ENCODE data around the gene DNAH11.
"Not testable (repeated sequence)": the region's sequence is repeated elsewhere in the genome, so short reads cannot be mapped to it uniquely, and the experiment has no call there.

DNAH11 gene

GRCh38 chr7:21704359-21704758, 161.5 kb downstream of the DNAH11 start:
- DNase-seq (ENCODE audit: low read depth in 3 of 3, low spot score in 1 of 3), result no peak

- DNase-seq (ENCODE audit: low read depth in 3 of 3, low spot score in 1 of 3), result no peak
Measured at GRCh38 chr7:21706131-21706530, 163.3 kb downstream of the DNAH11 start.

- no peak for DNase-seq (ENCODE audit: low read depth in 3 of 3, low spot score in 1 of 3)
Measured at GRCh38 chr7:21707566-21707965, 164.7 kb downstream of the DNAH11 start.

- DNase-seq (ENCODE audit: low read depth in 3 of 3, low spot score in 1 of 3), result no peak
Measured at GRCh38 chr7:21708096-21708495, 165.3 kb downstream of the DNAH11 start.

GRCh38 chr7:21717323-21717722, 174.5 kb downstream of the DNAH11 start:
- no peak for DNase-seq (ENCODE audit: low read depth in 3 of 3, low spot score in 1 of 3)

GRCh38 chr7:21718391-21718790, 175.6 kb downstream of the DNAH11 start:
- DNase-seq (ENCODE audit: low read depth in 3 of 3, low spot score in 1 of 3), result no peak

GRCh38 chr7:21719846-21720245, 177.0 kb downstream of the DNAH11 start:
- DNase-seq (ENCODE audit: low read depth in 3 of 3, low spot score in 1 of 3), result no peak

GRCh38 chr7:21722371-21722770, 179.5 kb downstream of the DNAH11 start:
- no peak for DNase-seq (ENCODE audit: low read depth in 3 of 3, low spot score in 1 of 3)

GRCh38 chr7:21724562-21724961, 181.7 kb downstream of the DNAH11 start:
- no peak for DNase-seq (ENCODE audit: low read depth in 3 of 3, low spot score in 1 of 3)

GRCh38 chr7:21730399-21730798, 187.6 kb downstream of the DNAH11 start:
- no peak for DNase-seq (ENCODE audit: low read depth in 3 of 3, low spot score in 1 of 3)

- DNase-seq (ENCODE audit: low read depth in 3 of 3, low spot score in 1 of 3), result no peak
Measured at GRCh38 chr7:21731977-21732376, 189.1 kb downstream of the DNAH11 start.

- not testable (repeated sequence) for DNase-seq (ENCODE audit: low read depth in 3 of 3, low spot score in 1 of 3)
Measured at GRCh38 chr7:21732956-21733355, 190.1 kb downstream of the DNAH11 start.

GRCh38 chr7:21733837-21734236, 191.0 kb downstream of the DNAH11 start:
- no peak for DNase-seq (ENCODE audit: low read depth in 3 of 3, low spot score in 1 of 3)

GRCh38 chr7:21743493-21743892, 200.7 kb downstream of the DNAH11 start:
- no peak for DNase-seq (ENCODE audit: low read depth in 3 of 3, low spot score in 1 of 3)

GRCh38 chr7:21746949-21747348, 204.1 kb downstream of the DNAH11 start:
- no peak for DNase-seq (ENCODE audit: low read depth in 3 of 3, low spot score in 1 of 3)

GRCh38 chr7:21747806-21748205, 205.0 kb downstream of the DNAH11 start:
- no peak for DNase-seq (ENCODE audit: low read depth in 3 of 3, low spot score in 1 of 3)

- DNase-seq (ENCODE audit: low read depth in 3 of 3, low spot score in 1 of 3), result no peak
Measured at GRCh38 chr7:21749378-21749777, 206.5 kb downstream of the DNAH11 start.

GRCh38 chr7:21753071-21753470, 210.2 kb downstream of the DNAH11 start:
- DNase-seq (ENCODE audit: low read depth in 3 of 3, low spot score in 1 of 3), result no peak

GRCh38 chr7:21754963-21755362, 212.1 kb downstream of the DNAH11 start:
- DNase-seq (ENCODE audit: low read depth in 3 of 3, low spot score in 1 of 3), result no peak

GRCh38 chr7:21757537-21758282, 214.9 kb downstream of the DNAH11 start:
- DNase-seq (ENCODE audit: low read depth in 3 of 3, low spot score in 1 of 3), result no peak

- DNase-seq (ENCODE audit: low read depth in 3 of 3, low spot score in 1 of 3), result no peak
Measured at GRCh38 chr7:21758286-21758685, 215.4 kb downstream of the DNAH11 start.

- no peak for DNase-seq (ENCODE audit: low read depth in 3 of 3, low spot score in 1 of 3)
Measured at GRCh38 chr7:21762469-21762868, 219.6 kb downstream of the DNAH11 start.

- DNase-seq (ENCODE audit: low read depth in 3 of 3, low spot score in 1 of 3), result no peak
Measured at GRCh38 chr7:21763818-21764217, 221.0 kb downstream of the DNAH11 start.
